GM21526 (cell line): ENCODE measurements around the gene VCAN.
A peak's percentile ranks its signal among the peaks of the same experiment; 100 is the strongest.

Experiments
- ATAC-seq: cut with Tn5 transposase; IDR thresholded peaks from one replicate; pipeline ENCODE4 v1.9.1; 2021; ENCODE audit warnings: moderate library complexity; ENCODE audit not compliant: unreplicated experiment, low FRiP score

VCAN gene

DNA sequence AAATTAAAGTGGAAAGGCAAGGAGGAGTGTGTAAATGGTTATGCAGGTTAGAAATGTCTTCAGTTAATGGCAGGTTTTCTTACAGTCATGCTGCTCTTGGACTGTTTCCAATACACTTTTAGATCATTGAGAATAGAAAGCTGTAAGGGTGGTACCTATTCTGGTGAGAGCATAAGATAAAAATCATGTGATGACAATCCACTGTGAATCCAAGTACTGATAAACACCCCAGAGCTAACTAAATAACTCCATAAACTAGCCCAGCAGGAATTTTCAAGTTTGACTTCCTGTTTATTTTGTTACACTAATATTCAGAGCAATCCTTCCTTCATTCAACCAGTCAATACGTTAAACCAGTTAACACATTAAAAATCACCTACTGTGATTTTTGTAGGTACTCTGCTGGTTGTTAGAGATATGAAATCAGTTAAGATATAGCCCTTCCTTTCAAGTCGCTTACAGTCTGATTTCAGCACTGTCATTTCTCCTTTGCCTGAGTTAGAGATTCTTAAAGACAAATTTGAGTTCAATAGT lies 22.6 kb downstream of the VCAN start:
- ATAC-seq: no peak

- ATAC-seq: no peak
These were observed 23.1 kb downstream of the VCAN start for GRCh38 chr5:83494666-83495065.

DNA sequence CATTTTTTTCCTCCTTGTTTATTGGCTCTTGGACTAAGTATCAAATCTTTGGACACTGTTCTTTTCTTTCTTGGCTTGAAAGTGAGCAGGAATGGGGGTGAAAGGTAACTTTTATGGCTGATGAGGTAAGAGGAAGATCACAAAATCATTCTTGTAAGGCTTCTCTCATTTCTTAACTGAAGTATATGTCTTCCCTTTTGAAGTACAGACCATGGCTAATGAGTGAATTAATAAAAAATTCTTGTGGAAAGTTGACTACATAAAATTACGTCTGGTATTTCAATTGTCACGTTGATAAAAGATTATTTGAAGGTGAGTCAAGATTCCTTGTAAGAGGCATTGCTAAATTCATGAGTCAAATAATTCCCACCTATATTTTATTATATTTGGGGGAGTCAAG lies 25.1 kb downstream of the VCAN start:
- no peak for ATAC-seq

GRCh38 chr5:83498585-83498984 lies 27.0 kb downstream of the VCAN start:
- no peak for ATAC-seq

DNA sequence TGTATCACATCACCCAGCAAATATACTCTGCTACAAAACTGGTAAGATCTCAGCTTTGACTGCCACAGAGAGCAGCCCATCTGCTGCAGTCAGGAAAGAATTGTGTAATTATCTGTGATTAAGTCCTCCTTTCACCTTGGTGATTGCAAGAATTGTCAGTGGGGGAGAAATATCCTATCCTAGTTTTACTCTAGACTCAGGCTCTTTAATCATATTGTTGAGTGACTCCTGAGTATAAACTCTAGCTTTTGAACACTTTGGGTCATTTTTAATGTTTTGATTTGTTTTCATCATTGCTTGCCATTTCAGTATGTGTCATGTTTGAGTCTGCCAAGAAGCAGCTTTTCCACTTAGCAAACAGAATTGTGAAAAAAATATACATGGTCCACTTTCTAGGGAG lies 32.1 kb downstream of the VCAN start:
- ATAC-seq: no peak

- no peak for ATAC-seq
These were observed 35.9 kb downstream of the VCAN start for GRCh38 chr5:83507431-83507830.

DNA sequence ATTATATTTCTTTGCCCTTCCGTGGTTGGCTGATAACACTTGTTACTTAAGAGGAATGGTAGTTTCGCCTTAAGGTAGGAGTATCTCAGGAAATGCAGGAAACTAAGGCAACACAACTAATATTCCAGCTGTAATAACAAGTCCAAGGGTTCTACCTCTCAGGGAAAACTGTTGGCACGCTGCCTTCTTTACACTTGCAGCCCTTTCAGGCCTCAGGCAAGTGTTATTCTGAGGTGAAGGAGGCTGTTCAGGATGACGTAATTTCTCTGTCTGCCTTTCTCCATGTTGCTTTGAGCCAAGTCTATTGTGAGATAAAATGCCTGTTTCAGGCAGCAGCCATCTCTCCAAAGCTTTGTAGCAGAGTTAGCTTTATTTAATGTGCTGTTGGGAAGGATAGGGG lies 38.0 kb downstream of the VCAN start:
- ATAC-seq: no peak

- peak; percentile 94 for ATAC-seq
These were observed 38.7 kb downstream of the VCAN start for GRCh38 chr5:83510260-83510659.

DNA sequence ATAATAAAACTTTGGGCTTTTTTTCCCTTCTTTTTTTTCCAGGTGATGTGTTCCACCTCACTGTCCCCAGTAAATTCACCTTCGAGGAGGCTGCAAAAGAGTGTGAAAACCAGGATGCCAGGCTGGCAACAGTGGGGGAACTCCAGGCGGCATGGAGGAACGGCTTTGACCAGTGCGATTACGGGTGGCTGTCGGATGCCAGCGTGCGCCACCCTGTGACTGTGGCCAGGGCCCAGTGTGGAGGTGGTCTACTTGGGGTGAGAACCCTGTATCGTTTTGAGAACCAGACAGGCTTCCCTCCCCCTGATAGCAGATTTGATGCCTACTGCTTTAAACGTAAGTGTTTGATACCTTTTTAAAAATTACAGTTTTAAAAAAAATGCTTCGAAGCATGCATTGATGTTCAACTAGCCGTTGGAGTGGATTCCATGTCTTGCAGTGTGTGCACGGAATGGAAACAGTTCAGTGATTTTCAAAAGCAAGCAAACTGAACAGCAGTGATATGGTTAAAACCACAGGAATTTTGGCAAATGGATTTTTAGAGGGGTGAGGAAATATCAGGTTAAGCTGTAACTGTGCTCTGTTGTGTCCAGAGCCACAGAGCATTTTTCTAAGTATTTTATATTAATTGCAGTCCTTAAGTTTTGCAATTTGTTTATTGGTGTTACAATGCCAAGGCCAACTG lies 40.7 kb downstream of the VCAN start:
- ATAC-seq: no peak

DNA sequence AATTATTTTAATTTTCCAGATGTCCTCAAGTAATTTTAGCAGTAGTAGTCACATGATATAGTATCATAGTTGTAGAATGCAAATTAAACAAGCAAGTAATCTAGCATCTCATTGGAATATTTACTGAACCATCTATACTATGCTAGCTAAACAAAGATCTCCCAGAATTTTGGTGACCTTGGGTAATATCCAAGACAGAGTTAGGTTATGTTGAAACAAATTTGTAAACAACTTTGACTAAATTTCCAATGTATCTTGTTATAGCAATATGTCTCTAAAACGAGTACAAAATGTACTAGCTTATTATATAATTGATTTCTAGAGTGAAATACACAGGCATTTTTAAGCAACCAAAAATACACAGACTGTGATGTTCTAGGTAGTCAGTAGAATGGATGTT lies 41.5 kb downstream of the VCAN start:
- ATAC-seq: no peak

DNA sequence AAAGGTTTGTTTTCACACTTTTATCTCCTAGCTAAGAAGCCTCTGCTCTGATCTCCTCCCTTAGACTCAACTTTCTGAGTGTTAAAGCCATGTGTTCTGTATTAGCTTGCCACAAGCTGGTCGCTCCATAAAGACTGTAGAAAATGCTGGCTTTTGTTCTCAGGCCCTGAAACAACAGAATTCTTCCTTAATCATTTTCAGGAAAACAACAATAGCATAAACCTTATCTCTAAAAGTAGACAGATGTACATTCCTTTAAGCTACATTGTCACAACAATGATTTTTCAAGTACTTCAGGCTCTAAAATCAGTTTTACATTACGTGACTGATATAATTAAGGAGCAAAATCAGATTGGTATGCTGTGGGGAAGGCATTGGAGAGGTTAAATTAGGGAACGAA lies 41.9 kb downstream of the VCAN start:
- ATAC-seq: no peak

- ATAC-seq: no peak
These were observed 44.8 kb downstream of the VCAN start for GRCh38 chr5:83516377-83516776.

DNA sequence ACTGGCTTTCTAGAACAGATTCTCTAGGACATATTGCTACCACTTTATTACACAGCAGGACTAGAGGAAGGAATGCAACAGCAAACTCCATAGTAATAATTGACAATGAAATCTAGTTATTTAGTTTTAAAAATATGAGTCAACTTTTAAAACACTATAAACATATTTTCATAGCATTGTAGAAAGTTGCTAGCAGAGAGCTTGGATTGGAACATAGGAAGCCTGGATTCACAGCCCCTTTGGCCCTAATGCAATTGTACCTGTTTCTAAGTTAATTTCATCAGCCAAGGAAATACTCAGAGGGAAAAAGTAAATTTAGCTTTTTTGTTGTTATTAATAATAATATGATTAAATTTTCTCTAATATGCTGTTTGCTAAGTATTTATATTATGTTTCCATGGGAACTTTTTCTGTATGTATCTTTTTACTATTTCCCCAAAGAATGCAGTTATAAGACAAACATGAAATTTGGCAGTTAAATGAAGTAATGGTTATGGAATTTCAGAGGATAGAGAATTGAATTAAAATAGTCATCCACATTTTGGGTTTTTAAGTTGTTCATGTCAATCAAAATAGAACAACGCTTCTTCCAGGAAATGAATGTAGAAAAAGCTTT lies 45.6 kb downstream of the VCAN start:
- ATAC-seq: no peak

DNA sequence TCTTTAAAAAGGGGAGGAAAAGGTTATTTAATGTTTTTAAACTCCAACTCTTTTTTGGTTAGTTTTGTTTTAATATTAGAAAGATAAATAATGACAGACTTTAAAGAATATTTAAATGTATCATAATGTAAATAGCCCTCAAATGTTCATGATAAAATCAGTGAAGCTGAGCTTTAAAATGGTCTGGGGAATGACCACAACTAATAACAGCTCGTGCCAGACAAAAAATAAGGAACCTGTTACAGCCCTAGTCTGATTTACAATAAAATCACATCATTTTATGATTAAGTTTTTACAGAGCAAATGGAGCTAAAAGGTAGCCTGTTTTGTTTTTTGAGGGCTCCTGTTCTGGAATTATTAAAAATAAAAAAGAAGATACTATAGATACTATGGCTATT lies 46.1 kb downstream of the VCAN start:
- no peak for ATAC-seq

- ATAC-seq: no peak
These were observed 46.9 kb downstream of the VCAN start for GRCh38 chr5:83518319-83519061.

DNA sequence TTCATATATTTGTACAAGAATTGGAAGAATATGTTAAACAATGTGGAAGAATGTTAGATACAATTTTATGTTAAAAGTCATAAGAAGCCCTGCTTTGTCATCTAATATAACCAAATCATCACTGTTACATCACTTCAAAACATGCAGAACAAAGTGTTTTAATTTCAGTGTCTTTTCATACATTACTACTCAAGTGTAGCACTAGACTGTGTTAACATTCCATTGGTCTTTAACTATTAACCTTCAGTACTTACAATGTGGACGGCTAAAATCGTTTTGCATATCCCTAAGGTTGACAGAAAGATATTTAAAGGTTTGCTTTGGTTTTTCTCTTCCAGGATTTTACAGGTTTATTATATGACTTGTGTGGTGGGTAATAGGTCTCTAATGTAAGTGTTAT lies 50.9 kb downstream of the VCAN start:
- ATAC-seq: no peak

DNA sequence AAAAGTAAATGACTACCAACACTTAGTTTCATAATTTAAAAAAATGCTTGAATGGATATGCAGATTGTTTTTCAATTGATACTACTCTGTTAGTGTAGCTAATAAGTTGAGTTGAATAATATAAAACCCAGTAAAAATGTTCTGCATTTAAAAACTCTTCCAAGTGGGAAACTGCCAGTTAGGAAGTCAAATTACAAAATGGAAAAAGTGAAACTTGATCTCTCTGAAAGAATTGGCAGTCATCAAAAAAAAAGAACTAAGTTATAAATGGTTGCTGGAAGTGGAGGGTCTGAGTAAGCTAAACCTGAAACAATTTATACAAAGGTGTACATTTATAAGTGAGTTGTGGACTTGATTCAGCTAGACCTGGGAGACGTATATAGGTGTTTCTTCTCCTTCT lies 52.4 kb downstream of the VCAN start:
- no peak for ATAC-seq

GRCh38 chr5:83524345-83524744 lies 52.8 kb downstream of the VCAN start:
- no peak for ATAC-seq

GRCh38 chr5:83524991-83525390 lies 53.4 kb downstream of the VCAN start:
- ATAC-seq: no peak

DNA sequence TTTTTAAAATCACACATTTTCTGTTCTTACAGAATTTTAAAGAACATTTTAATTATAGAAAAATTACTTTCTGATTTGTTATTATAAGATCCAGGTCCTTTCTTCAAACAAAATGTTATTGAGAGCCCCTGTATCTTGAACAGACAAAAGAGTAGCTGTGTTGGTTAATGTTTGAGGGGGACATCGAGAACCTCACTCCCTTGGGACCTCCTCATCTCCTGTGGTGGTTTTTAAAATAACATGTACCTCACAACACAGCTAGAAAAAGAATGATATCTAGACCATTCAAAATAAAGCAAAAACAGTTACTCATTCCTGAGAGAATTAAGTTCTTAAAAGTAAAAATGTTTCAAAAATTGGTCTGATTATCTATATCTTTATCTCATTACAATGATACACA lies 54.7 kb downstream of the VCAN start:
- no peak for ATAC-seq

- ATAC-seq: no peak
These were observed 55.7 kb downstream of the VCAN start for GRCh38 chr5:83527221-83527620.
